Smooth muscle cell (in vitro differentiated cells): ENCODE data around the gene CENPO. TPM values are rescaled to one million over a fixed set of nuclear protein-coding genes. Genes with fewer than 3 reads are reported as not detected.

Experiments used
- DNase-seq: peaks from one replicate; lab custom pipeline; 2025; ENCODE audit not compliant: unreplicated experiment; lab: John Stamatoyannopoulos, UW
- H2AFZ ChIP-seq: fragments of 200-600 bp; sonication (generic); 2 replicates; pipeline ENCODE4 v1.6.0; 2016; ENCODE audit warnings: antibody characterized with exemption, low read depth, mild to moderate bottlenecking
- H3F3A ChIP-seq: fragments of 200-600 bp; sonication (generic); 2 replicates; pipeline ENCODE4 v1.6.0; 2017; ENCODE audit warnings: antibody characterized with exemption, low read depth
- H3K27ac ChIP-seq: fragments of 200-600 bp; sonication (generic); 2 replicates; pipeline ENCODE4 v1.5.1; 2016; ENCODE audit warnings: low read depth, mild to moderate bottlenecking
- H3K27me3 ChIP-seq: fragments of 200-600 bp; sonication (generic); 2 replicates; pipeline ENCODE4 v1.6.1; 2016; ENCODE audit warnings: low read depth, mild to moderate bottlenecking
- H3K36me3 ChIP-seq: fragments of 200-600 bp; sonication (generic); 2 replicates; pipeline ENCODE4 v1.5.1; 2016; ENCODE audit warnings: low read depth
- H3K4me1 ChIP-seq: fragments of 200-600 bp; sonication (generic); 2 replicates; pipeline ENCODE4 v1.5.1; 2016; ENCODE audit warnings: low read depth
- H3K4me2 ChIP-seq: fragments of 200-600 bp; sonication (generic); 2 replicates; pipeline ENCODE4 v1.6.0; 2016; ENCODE audit warnings: mild to moderate bottlenecking
- H3K4me3 ChIP-seq: fragments of 200-600 bp; sonication (generic); 2 replicates; pipeline ENCODE4 v1.5.1; 2016; ENCODE audit warnings: mild to moderate bottlenecking
- H3K79me2 ChIP-seq: fragments of 200-600 bp; sonication (generic); 2 replicates; pipeline ENCODE4 v1.6.0; 2016; ENCODE audit warnings: low read depth, mild to moderate bottlenecking
- H3K9ac ChIP-seq: fragments of 200-600 bp; sonication (generic); 2 replicates; pipeline ENCODE4 v1.6.0; 2016; ENCODE audit warnings: low read depth
- H3K9me3 ChIP-seq: fragments of 200-600 bp; sonication (generic); replicated peaks from 2 replicates; pipeline ENCODE4 v1.5.1; 2016; ENCODE audit warnings: low read depth
- H4K20me1 ChIP-seq: fragments of 200-600 bp; sonication (generic); 2 replicates; pipeline ENCODE4 v1.6.0; 2016; ENCODE audit warnings: low read depth
- CTCF ChIP-seq: fragments of 200-600 bp; sonication (generic); IDR thresholded peaks from 2 replicates; pipeline ENCODE4 v1.5.1; 2017; ENCODE audit warnings: borderline replicate concordance, mild to moderate bottlenecking, antibody characterized with exemption; ENCODE audit not compliant: insufficient read depth, poor library complexity, severe bottlenecking
- WGBS: methylation state at CpG from one replicate; pipeline ENCODE4 v1.1.7; 2016; ENCODE audit warnings: low lambda C conversion rate; 5-methylcytosine and 5-hydroxymethylcytosine counted together
- polyA plus RNA-seq: library from polyadenylated mRNA; unstranded; fragments of >200 nt; fragmentation: Nextera tagmentation; extraction: Ambion mirVana; gene quantifications from 2 replicates; pipeline ENCODE4 v1.2.1, GENCODE V29; 2016
- total RNA-seq: library from RNA; depleted of rRNA; stranded (reverse); fragments of >200 nt; gene quantifications from 2 replicates; pipeline ENCODE4 v1.2.3, GENCODE V29; 2014

The CENPO gene
- total and polyA plus RNA-seq, 2 experiments from 2014 or later, result 14.1 to 15.3 TPM

GRCh38 chr2:24866946-24867345 is 73.7 kb downstream of the CENPO start:
- peak overlapping the region; percentile 13 for H3K4me3 ChIP-seq
- no peaks in the 10 kb centered on the region for H3K27me3 ChIP-seq
- H3K36me3 ChIP-seq, result no peaks in the 10 kb centered on the region
- peaks cover 9% of the 10 kb centered on the region for H3K4me1 ChIP-seq
- no peaks in the 10 kb centered on the region for H4K20me1 ChIP-seq
- no peak for TF ChIP-seq CTCF
- H2AFZ ChIP-seq, result peak overlapping the region; percentile 51
- H3K4me2 ChIP-seq, result peak overlapping the region; percentile 79
- DNase-seq, result no peak
- H3K79me2 ChIP-seq, result no peaks in the 10 kb centered on the region
- no peak overlapping the region for H3K9ac ChIP-seq
- 25% methylated on average over 6 of the region's 6 CpGs for WGBS
- no peaks in the 10 kb centered on the region for H3F3A ChIP-seq
- peak overlapping the region; percentile 51 for H3K27ac ChIP-seq
- no peaks in the 10 kb centered on the region for H3K9me3 ChIP-seq

- H3F3A ChIP-seq, result no peaks in the 10 kb centered on the region
- no peak overlapping the region for H3K4me2 ChIP-seq
- no peak overlapping the region for H3K4me3 ChIP-seq
- no peak for TF ChIP-seq CTCF
- no peaks in the 10 kb centered on the region for H3K27me3 ChIP-seq
- H3K9me3 ChIP-seq, result no peaks in the 10 kb centered on the region
- no peaks in the 10 kb centered on the region for H3K79me2 ChIP-seq
- H3K36me3 ChIP-seq, result no peaks in the 10 kb centered on the region
- H4K20me1 ChIP-seq, result peaks cover 10% of the 10 kb centered on the region
- H3K9ac ChIP-seq, result no peak overlapping the region
- H2AFZ ChIP-seq, result no peak overlapping the region
- H3K4me1 ChIP-seq, result peaks cover 9% of the 10 kb centered on the region
- DNase-seq, result no peak
- no peak overlapping the region for H3K27ac ChIP-seq
- 92% methylated on average over 5 of the region's 5 CpGs for WGBS
Measured at GRCh38 chr2:24870440-24870839, 77.2 kb downstream of the CENPO start.

DNA sequence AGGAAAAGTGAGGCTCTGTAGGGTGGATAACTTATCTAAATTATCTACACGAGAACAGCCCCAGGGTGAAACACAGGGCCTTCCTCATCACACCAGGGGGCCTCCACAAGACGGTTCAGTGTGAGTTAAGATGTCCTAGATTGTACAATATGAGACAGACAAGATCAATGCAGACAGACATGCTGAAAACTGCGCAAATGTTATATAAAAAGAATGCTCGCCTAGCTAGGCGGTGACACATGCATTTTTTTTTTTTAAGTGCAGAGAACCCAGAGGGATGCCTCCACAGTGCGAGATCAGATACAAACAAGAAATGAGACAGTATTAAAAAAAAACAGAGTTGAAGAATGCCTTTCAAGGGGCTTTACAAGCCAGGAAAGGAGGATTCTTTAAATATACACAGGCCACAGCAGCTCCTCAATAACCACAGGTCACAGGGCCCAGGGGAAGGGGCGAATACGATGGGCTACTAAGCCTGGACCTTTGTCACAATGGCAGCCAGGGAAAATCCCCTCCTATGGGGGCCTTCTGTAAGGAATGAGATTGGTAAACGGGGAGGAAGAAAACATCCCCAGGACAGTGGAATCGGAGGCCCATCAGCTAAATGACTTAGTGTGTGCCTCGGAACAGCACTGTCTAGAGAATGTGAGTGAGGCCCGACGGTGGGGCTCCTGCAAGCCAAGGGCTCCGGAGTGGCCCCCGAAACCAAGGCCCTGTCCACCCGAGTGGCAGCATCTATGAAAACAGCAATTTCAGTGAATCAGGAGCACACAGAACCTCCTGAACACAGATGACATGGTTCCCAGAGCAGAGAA is 77.9 kb downstream of the CENPO start:
- Histone ChIP-seq H3K27me3 (no peaks in the 10 kb centered on the region), H3K27ac (no peak overlapping the region), H3K4me2 (no peak overlapping the region), H3F3A (no peaks in the 10 kb centered on the region), H2AFZ (no peak overlapping the region), H3K9ac (no peak overlapping the region), H3K9me3 (no peaks in the 10 kb centered on the region), H3K4me1 (peaks cover 9% of the 10 kb centered on the region), H4K20me1 (peaks cover 17% of the 10 kb centered on the region), H3K4me3 (no peak overlapping the region), H3K36me3 (no peaks in the 10 kb centered on the region), H3K79me2 (no peaks in the 10 kb centered on the region)
- 88% methylated on average over 16 of the region's 16 CpGs for WGBS
- DNase-seq, result no peak
- TF ChIP-seq CTCF, result no peak

DNA sequence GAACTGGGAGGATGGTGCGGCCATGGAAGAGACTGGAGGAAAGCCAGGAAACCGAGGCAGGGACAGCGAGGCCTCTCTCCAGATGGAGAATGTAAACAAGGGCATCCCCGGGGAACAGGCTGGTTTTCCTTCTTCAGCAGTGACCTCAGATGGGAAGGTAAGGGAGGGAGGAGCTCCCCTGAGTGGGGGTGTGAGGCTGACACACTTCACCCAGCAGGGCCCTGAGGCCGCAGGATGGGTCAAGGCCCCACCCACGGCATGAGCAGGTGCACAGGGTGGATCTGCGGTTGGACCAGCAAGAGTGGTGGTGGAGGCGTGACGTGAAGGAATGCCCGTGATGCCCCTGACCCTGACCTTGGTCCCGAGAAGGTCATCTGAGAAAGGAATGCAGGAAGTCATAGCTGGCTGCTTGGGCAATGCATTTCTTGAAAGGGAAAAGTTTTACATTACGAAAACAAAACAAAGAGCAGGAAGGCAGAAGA is 78.7 kb downstream of the CENPO start:
- H3K4me1 ChIP-seq, result peaks cover 5% of the 10 kb centered on the region
- no peak overlapping the region for H3K4me3 ChIP-seq
- 90% methylated on average over 12 of the region's 12 CpGs for whole genome bisulfite sequencing
- no peaks in the 10 kb centered on the region for H3F3A ChIP-seq
- no peaks in the 10 kb centered on the region for H3K36me3 ChIP-seq
- H3K79me2 ChIP-seq, result no peaks in the 10 kb centered on the region
- no peak overlapping the region for H3K4me2 ChIP-seq
- H3K9me3 ChIP-seq, result no peaks in the 10 kb centered on the region
- no peak overlapping the region for H2AFZ ChIP-seq
- peaks cover 20% of the 10 kb centered on the region for H4K20me1 ChIP-seq
- H3K9ac ChIP-seq, result no peak overlapping the region
- TF ChIP-seq CTCF, result no peak
- H3K27me3 ChIP-seq, result no peaks in the 10 kb centered on the region
- no peak for DNase-seq
- no peak overlapping the region for H3K27ac ChIP-seq
